OCI-LY7 (cell line): ENCODE results near the gene TPMT. TPM values are rescaled to one million over a fixed set of nuclear protein-coding genes. Genes with fewer than 3 reads are reported as not detected.

Experiments
- BruUV-seq: library from RNA; stranded (reverse); fragments of 400-500 nt; replicated peaks from 2 replicates; lab custom pipeline; 2021; lab: Mats Ljungman, UMichigan
- CTCF ChIA-PET: fragments of 300-600 bp; sonication (Branson Sonifier 250); formaldehyde crosslinking; loops from one replicate; lab custom pipeline; 2022; ENCODE audit warnings: antibody characterized with exemption; ENCODE audit not compliant: unreplicated experiment; lab: Charles Lee
- POLR2A ChIA-PET: fragments of 300-600 bp; sonication (Branson Sonifier 250); formaldehyde crosslinking; loops from one replicate; lab custom pipeline; 2022; ENCODE audit warnings: antibody characterized with exemption; lab: Charles Lee
- DNase-seq: peaks from one replicate; pipeline ENCODE4 v3.0.0-alpha.2; 2015; ENCODE audit warnings: low spot score
- H2AFZ ChIP-seq: fragments of 200-600 bp; sonication (generic), shearing (Covaris generic); 2 replicates; pipeline ENCODE4 v1.6.1; 2014; ENCODE audit warnings: mild to moderate bottlenecking, antibody characterized with exemption, low read length, moderate library complexity
- H3K27ac ChIP-seq: fragments of 200-600 bp; sonication (generic); 2 replicates; pipeline ENCODE4 v1.5.1; 2014; ENCODE audit warnings: mixed run types, low read depth, mild to moderate bottlenecking, moderate library complexity, low read length, inconsistent platforms; ENCODE audit not compliant: poor library complexity, severe bottlenecking
- H3K36me3 ChIP-seq: fragments of 200-600 bp; sonication (generic); 2 replicates; pipeline ENCODE4 v1.6.1; 2014; ENCODE audit warnings: mild to moderate bottlenecking, antibody characterized with exemption, low read length, moderate library complexity, mixed read lengths; ENCODE audit not compliant: insufficient read depth
- H3K4me1 ChIP-seq: fragments of 200-600 bp; sonication (generic); 2 replicates; pipeline ENCODE4 v1.5.1; 2014; ENCODE audit warnings: mild to moderate bottlenecking, low read length; ENCODE audit not compliant: insufficient read depth, poor library complexity, severe bottlenecking
- H3K4me2 ChIP-seq: fragments of 200-600 bp; sonication (generic); 2 replicates; pipeline ENCODE4 v1.6.1; 2014; ENCODE audit warnings: mild to moderate bottlenecking, low read length
- H3K4me3 ChIP-seq: fragments of 200-600 bp; sonication (generic); 2 replicates; pipeline ENCODE4 v1.5.1; 2014; ENCODE audit warnings: mild to moderate bottlenecking, low read depth, low read length; ENCODE audit not compliant: poor library complexity, severe bottlenecking
- H3K79me2 ChIP-seq: fragments of 200-600 bp; sonication (generic); 2 replicates; pipeline ENCODE4 v1.6.1; 2016; ENCODE audit warnings: low read depth, mild to moderate bottlenecking, low read length, moderate library complexity, mixed read lengths; ENCODE audit not compliant: insufficient read depth
- H3K9me2 ChIP-seq: fragments of 200-600 bp; sonication (generic); 2 replicates; pipeline ENCODE4 v1.6.1; 2016; ENCODE audit warnings: mild to moderate bottlenecking, low read length, mixed read lengths; ENCODE audit not compliant: insufficient read depth
- H3K9me3 ChIP-seq: fragments of 200-600 bp; sonication (generic); 2 replicates; pipeline ENCODE4 v1.6.1; 2014; ENCODE audit warnings: mild to moderate bottlenecking, mixed run types, low read length, mixed read lengths
- H4K20me1 ChIP-seq: fragments of 200-600 bp; sonication (generic); 2 replicates; pipeline ENCODE4 v1.6.1; 2014; ENCODE audit warnings: mild to moderate bottlenecking, antibody characterized with exemption, low read length, moderate library complexity, mixed read lengths; ENCODE audit not compliant: insufficient read depth
- EZH2phosphoT487 ChIP-seq: fragments of 200-600 bp; sonication (generic); IDR thresholded peaks from 2 replicates; pipeline ENCODE4 v1.6.1; 2018; ENCODE audit warnings: low read depth, borderline replicate concordance, mild to moderate bottlenecking, mixed run types, antibody characterized with exemption, low read length, moderate library complexity, mixed read lengths
- intact Hi-C: fragments of 100-400 bp; cut with micrococcal nuclease; formaldehyde crosslinking; loops from one replicate; pipeline ENCODE4 v1.10.0; 2022; ENCODE audit not compliant: unreplicated experiment
- total RNA-seq, 2 experiments: library from RNA; depleted of rRNA in 1 of 2; stranded (reverse); fragments of >200 nt in 1 of 2; shearing (Covaris generic) in 1 of 2; gene quantifications; 2 replicates each; pipeline ENCODE4 v1.2.3, GENCODE V29; 2014 to 2022
- TF ChIP-seq, protein P1 (sequence below): fragments of 200-600 bp; sonication (generic); conservative IDR thresholded peaks from 2 replicates; pipeline ENCODE4 v1.5.1; 2014; ENCODE audit warnings: mild to moderate bottlenecking, antibody characterized with exemption, low read length, moderate library complexity, mixed read lengths

Gene TPMT
- total RNA-seq, 2 experiments from 2014 or later, result 6.0 to 8.4 TPM

DNA sequence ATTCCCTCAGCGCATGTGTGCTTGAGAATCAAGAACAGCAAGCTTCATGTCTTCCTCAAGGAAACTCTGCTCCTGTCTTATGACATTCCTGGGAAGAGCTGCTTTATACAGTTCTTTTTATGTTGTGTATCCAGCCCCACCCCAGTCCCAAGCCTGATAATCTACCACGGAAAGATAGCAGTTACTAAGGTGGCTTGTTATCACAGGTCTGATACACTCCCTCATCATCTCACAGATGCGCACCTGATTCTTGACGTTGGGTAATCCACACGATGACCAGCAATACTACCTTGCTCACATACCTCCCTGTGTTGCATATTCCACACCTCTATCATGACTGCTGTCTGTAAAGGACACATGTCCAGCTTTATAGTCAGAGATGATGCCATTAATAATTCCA lies 35.6 kb downstream of the TPMT start:
- Histone ChIP-seq H3K9me2 (no peaks in the 10 kb centered on the region), H3K27ac (no peak overlapping the region), H3K4me2 (no peak overlapping the region), H3K4me1 (no peaks in the 10 kb centered on the region), H3K79me2 (no peaks in the 10 kb centered on the region), H3K36me3 (no peaks in the 10 kb centered on the region), H3K9me3 (no peaks in the 10 kb centered on the region), H4K20me1 (no peaks in the 10 kb centered on the region), H2AFZ (no peak overlapping the region), H3K4me3 (no peak overlapping the region)
- POLR2A ChIA-PET, result interaction anchor here (0.6 to 0.7 kb wide), 4 partner anchors 15 to 1787 kb away, joined by 4 to 6 read pairs (median 4); no protein-coding TSS in a partner anchor
- DNase-seq, result no peak
- intact Hi-C loops, result no loop called here
- CTCF ChIA-PET, result no interaction called here
- TF ChIP-seq, protein P1, sequence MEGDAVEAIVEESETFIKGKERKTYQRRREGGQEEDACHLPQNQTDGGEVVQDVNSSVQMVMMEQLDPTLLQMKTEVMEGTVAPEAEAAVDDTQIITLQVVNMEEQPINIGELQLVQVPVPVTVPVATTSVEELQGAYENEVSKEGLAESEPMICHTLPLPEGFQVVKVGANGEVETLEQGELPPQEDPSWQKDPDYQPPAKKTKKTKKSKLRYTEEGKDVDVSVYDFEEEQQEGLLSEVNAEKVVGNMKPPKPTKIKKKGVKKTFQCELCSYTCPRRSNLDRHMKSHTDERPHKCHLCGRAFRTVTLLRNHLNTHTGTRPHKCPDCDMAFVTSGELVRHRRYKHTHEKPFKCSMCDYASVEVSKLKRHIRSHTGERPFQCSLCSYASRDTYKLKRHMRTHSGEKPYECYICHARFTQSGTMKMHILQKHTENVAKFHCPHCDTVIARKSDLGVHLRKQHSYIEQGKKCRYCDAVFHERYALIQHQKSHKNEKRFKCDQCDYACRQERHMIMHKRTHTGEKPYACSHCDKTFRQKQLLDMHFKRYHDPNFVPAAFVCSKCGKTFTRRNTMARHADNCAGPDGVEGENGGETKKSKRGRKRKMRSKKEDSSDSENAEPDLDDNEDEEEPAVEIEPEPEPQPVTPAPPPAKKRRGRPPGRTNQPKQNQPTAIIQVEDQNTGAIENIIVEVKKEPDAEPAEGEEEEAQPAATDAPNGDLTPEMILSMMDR, result no peak
- TF ChIP-seq EZH2phosphoT487, result no peak
- BruUV-seq, result no TSS peak

DNA sequence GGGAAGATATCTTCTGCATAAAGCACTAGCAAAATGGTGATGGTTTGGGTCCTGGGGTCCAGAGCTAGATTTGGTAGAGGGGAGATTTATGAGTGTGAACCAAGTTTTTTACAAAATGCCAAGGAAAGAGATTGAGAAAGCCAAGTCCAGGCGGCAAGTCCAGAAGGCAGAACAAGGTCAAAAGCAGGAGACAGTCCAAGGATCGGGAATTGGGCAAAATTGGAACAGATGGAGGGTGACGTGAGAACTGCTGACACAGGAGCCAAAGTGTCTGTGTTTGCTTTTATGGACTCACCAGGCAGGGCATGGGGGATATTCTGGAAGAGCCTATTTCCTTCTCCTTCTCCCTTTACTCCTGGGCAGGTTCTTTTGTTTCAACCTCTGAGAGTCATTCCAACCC lies 36.5 kb downstream of the TPMT start:
- intact Hi-C loops, result no loop called here
- CTCF ChIA-PET, result interaction anchor here (1.0 kb wide), 1 partner anchor 32 kb away, joined by 3 read pairs; no protein-coding TSS in a partner anchor
- H2AFZ ChIP-seq, result no peak overlapping the region

DNA sequence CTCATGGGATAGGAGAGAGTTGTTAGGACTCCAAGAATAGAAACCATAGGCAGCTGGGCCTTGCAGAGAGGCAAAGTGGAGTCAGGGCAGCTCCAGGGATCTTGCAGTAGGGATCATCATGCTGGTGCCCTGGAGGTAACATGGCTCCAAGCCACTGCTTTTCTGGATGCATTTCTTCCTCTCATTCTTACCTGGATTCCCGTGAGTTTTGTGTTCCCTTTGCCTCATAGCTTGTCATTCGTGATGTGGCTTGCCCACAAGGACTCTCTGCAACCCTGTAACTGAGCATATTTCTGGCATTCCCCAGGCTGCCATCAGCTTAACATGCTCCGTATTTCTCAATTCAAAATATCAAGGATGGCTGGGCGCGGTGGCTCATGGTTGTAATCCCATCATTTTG lies 37.7 kb downstream of the TPMT start:
- Histone ChIP-seq H4K20me1 (no peaks in the 10 kb centered on the region), H3K9me2 (no peaks in the 10 kb centered on the region), H2AFZ (no peak overlapping the region), H3K9me3 (no peaks in the 10 kb centered on the region), H3K36me3 (no peaks in the 10 kb centered on the region), H3K4me2 (no peak overlapping the region), H3K4me1 (no peaks in the 10 kb centered on the region), H3K27ac (no peak overlapping the region), H3K79me2 (no peaks in the 10 kb centered on the region), H3K4me3 (no peak overlapping the region)
- CTCF ChIA-PET, result interaction anchor here (1.0 kb wide), 1 partner anchor 33 kb away, joined by 3 read pairs; no protein-coding TSS in a partner anchor
- no peak for DNase-seq
- no TSS peak for BruUV-seq
- POLR2A ChIA-PET, result no interaction called here
- no peak for TF ChIP-seq EZH2phosphoT487
- TF ChIP-seq, protein P1, result no peak
- intact Hi-C loops, result no loop called here

More for the DNA sequence above, 36.5 kb downstream of the TPMT start:
- Histone ChIP-seq H3K9me3 (no peaks in the 10 kb centered on the region), H3K9me2 (no peaks in the 10 kb centered on the region), H3K36me3 (no peaks in the 10 kb centered on the region), H3K4me1 (no peaks in the 10 kb centered on the region), H3K4me2 (no peak overlapping the region), H3K79me2 (no peaks in the 10 kb centered on the region), H3K4me3 (no peak overlapping the region), H3K27ac (no peak overlapping the region), H4K20me1 (no peaks in the 10 kb centered on the region)
- TF ChIP-seq, protein P1, result no peak
- TF ChIP-seq EZH2phosphoT487, result no peak
- no peak for DNase-seq
- POLR2A ChIA-PET, result interaction anchor here (0.6 to 0.7 kb wide), 2 partner anchors 1699 to 1788 kb away, joined by 4 to 6 read pairs; no protein-coding TSS in a partner anchor
- BruUV-seq, result no TSS peak
